Adipose tissue (tissue), 3 donors: ENCODE results near the gene RNF121. TPM values are rescaled to one million over a fixed set of nuclear protein-coding genes. Genes with fewer than 3 reads are reported as not detected.

Source experiments
- H3K27ac ChIP-seq: one replicate; pipeline ENCODE4 v1.5.1; 2013; ENCODE audit warnings: low read depth, low read length
- WGBS, 3 donors: extraction: QIAGEN DNeasy Blood & Tissue Kit; methylation state at CpG; one replicate each; pipeline ENCODE4 v1.1.7; 2013; 5-methylcytosine and 5-hydroxymethylcytosine counted together
- polyA plus RNA-seq, 3 donors: library from polyadenylated mRNA; stranded (reverse); fragments of 200-250 nt; gene quantifications; one replicate each; pipeline ENCODE4 v1.2.3, GENCODE V29; 2013
- donor health status: healthy with polysubstance abuse.
- donor health status: Bipolar disorder and iron deficiency.
- donor health status: healthy.

The RNF121 gene
- polyA plus RNA-seq, 3 donors: 7.5 to 21.8 (median 18.4) TPM

DNA sequence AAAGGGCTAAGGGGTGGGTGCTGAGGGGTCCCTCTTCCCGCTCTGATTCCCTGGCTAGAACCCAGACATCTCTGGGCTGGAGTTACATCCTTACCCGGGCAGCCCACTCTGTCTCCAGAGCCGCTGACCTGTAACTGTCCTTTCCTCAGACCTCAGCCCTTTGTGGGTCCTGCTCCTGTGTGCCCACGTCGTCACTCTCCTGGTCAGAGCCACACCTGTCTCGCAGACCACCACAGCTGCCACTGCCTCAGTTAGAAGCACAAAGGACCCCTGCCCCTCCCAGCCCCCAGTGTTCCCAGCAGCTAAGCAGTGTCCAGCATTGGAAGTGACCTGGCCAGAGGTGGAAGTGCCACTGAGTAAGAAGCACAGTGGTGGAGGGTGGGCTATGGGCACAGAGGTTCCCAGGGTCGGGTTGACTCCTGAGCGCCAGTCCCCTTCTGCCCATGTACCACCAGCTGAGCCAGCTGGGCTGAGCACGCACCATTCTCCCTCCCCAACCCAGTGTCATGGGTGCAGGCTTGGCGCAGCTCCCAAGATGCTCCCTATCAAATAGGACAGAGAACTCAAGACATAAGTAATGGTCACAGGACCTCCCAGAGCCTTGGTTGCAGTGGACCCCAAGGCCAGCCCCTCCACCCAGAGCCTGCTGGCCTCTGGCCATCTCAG lies 71.5 kb downstream of the RNF121 start:
- 89 to 92% (median 90%) methylated on average over 10 of the region's 10 CpGs for whole genome bisulfite sequencing, 3 donors
- no peak overlapping the region for H3K27ac ChIP-seq

- no peak overlapping the region for H3K27ac ChIP-seq
- WGBS, 3 donors: 65 to 90% (median 87%) methylated on average over 11 of the region's 11 CpGs
These were observed 72.4 kb downstream of the RNF121 start for GRCh38 chr11:72001285-72001684.

DNA sequence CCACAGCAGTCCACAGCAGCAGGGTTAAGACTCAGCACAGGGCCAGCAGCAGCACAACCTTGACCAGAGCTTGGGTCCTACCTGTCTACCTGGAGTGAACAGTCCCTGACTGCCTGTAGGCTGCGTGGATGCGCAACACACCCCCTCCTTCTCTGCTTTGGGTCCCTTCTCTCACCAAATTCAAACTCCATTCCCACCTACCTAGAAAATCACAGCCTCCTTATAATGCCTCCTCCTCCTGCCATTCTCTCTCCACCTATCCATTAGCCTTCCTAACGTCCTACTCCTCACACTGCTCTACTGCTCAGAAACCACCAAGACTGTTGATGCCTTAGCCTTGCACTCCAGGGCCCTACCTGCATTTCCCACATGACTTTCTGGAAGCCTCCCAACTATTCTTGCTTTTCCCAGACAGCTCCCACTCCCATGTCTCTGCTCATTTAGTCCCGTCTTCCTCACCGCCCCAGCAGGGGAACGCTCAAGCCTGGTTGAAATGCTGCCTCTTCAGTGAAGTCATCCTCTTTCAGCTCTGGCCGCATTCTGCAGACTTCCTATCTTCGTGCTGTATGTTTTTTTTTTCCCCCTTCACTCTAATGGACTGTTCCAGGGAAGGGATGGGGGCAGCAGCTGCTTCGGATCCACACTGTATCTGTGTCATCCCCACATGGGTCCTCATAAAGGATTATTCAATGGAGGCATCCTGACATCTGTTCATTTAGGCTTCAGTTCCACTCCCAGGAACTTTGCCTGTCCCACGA lies 73.2 kb downstream of the RNF121 start:
- H3K27ac ChIP-seq: no peak overlapping the region
- WGBS, 3 donors: 67 to 69% (median 67%) methylated on average over 10 of the region's 10 CpGs

GRCh38 chr11:72002841-72003775 lies 74.3 kb downstream of the RNF121 start:
- no peak overlapping the region for H3K27ac ChIP-seq
- WGBS, 3 donors: 81 to 88% (median 84%) methylated on average over 12 of the region's 12 CpGs

- no peak overlapping the region for H3K27ac ChIP-seq
- WGBS, 3 donors: 91 to 95% (median 94%) methylated on average over 13 to 20 of the region's 20 CpGs
These were observed 74.9 kb downstream of the RNF121 start for GRCh38 chr11:72003776-72004171.

DNA sequence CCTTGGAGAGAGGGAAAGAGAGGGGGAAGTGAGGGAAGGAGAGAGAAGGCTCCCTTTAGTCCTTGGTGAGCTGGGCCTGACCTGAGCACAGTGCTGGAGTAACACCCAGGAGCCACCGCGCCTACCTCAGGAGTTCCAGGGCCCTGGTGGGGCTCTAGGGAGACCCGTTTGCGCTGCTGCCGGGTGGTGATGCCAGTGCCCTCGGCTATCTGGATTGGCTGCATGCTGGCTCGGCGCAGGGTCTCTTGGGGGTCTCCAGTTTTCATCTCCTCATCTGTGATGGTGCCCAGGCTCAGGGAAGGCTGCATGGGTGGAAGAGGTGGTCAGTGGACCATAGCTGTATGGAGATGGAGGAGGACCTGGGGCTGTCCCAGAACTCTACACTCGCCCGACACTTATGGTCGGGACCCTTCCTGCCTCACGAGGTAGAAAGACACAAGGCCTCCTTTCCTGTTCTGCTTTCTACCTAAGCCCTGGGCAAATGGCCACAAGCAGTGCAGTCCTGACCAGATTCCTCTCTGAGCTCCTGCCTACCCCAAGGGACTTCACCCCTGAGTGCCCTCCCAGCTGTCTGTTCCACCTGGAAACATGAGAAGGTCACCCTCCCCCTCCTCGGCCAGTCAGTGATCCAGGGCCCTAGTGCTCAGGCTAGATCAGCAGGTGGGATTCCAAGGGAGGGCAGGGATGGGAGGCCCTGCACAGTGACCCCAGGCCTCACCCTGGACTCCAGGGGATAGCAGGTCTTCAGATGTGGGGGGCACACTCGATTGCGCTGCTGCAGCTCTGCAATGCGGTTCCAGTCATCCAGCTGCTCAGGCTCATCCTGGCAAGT lies 75.9 kb downstream of the RNF121 start:
- H3K27ac ChIP-seq: no peak overlapping the region
- WGBS, 3 donors: 86 to 92% (median 89%) methylated on average over 16 of the region's 16 CpGs

GRCh38 chr11:72005347-72006260 lies 76.8 kb downstream of the RNF121 start:
- 80 to 88% (median 82%) methylated on average over 20 of the region's 20 CpGs for WGBS, 3 donors

DNA sequence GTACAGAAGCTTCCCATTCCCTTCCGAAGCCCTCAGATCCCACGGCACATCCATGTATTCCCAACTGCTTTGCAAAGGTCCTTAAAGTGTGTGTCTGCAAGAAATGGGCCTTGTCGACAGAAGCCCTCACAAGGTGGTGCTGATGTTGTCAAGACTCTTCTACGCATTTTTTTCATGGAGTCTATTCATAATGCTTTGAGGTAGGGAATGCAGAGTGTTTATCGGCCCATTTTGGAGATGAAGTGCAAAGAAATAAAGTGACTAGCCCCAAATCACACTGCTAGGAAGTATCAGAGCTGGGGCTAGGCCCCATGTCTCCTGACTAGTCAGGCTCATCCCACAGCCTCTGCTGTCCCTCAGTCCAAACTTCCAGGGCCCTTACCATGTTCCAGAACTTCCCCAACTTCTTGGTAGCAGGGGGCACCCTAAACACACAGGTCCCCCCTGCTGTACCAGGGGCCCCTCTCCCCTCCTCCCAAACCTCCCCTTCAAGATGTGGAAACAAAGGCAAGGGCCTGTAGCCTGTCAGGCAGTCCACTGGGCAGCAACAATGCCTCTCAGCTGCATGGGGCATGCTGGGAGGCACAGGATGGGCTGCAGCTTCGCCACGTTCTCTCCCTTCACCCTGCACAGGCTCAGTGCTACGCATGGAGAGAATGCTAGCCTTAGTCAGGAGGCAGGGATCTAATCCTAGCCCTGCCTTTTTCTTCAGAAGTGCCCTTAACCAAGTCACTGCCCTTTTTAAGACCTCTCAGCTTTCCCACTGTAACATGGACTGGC lies 77.7 kb downstream of the RNF121 start:
- H3K27ac ChIP-seq: no peak overlapping the region
- 86 to 89% (median 88%) methylated on average over 8 of the region's 8 CpGs for WGBS, 3 donors

More at GRCh38 chr11:72005347-72006260, 76.8 kb downstream of the RNF121 start:
- no peak overlapping the region for H3K27ac ChIP-seq

GRCh38 chr11:72007089-72007476 lies 78.2 kb downstream of the RNF121 start:
- no peak overlapping the region for H3K27ac ChIP-seq

DNA sequence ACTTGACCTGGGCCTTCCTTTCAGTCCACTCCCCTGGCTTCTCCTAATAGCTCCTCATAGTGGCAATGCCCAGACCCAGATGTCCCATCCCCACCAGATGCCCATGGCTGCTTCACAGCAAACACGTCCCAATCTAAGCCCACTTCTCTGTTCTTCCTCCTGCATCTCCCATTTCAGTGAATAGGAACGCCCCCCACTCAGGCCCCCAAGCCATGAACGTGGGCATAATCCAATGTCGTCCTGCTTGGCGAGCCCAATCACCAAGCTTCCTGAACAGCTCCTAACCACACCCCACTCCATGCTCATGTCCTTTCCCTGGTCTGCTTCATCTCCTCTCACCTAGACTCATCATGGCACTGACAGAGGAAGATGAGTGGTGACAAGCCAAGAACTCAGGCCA lies 78.7 kb downstream of the RNF121 start:
- H3K27ac ChIP-seq: no peak overlapping the region
- 84 to 85% (median 85%) methylated on average over 5 of the region's 5 CpGs for WGBS, 3 donors

More at GRCh38 chr11:72007089-72007476, 78.2 kb downstream of the RNF121 start:
- WGBS, 3 donors: 83 to 89% (median 88%) methylated on average over 15 of the region's 15 CpGs

DNA sequence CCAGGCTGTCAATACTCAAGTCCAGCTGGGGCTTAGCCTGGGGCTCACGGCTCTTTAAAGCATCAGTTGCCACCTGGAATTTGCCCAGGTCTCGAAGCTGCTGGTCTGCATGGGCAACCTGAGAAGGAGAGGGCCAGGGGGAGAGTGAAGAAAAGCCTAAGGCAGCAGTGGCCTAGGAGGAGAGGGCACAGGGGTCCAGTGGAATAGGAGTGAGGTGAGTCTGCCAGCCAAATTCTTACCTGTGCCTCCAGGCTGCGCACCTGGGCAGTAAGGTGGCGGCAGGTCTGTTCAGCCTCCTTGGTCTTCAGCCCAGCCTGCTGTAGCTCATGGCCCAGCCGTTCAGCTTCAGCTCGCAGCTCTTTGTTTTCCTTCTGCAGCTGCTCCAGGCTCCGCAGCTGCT lies 79.9 kb downstream of the RNF121 start:
- WGBS, 3 donors: 84 to 91% (median 90%) methylated on average over 7 of the region's 7 CpGs

DNA sequence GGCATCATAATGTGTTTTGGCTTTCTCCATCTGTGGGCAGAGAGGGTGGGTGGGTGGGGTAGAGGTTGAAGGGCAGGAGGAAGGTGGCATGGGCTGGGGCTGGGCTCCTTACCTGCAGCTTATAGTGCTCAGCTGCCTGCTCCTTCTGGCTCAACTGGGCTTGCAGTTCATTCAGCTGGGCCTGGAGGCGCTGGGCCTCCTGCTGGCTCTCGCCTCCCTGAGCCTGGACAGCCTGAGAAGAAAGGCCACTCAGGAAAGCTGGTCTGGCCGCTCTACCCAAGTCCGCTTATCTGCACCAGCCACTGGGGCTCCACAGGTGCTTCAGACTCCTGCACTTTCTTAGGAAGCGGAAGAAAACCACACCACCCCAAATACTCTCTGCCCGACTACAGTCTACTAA lies 80.3 kb downstream of the RNF121 start:
- WGBS, 3 donors: 94 to 96% (median 95%) methylated on average over 6 of the region's 6 CpGs
- H3K27ac ChIP-seq: no peak overlapping the region

More for the DNA sequence above, 79.9 kb downstream of the RNF121 start:
- H3K27ac ChIP-seq: no peak overlapping the region

GRCh38 chr11:72010529-72011233 lies 81.8 kb downstream of the RNF121 start:
- no peak overlapping the region for H3K27ac ChIP-seq
- WGBS, 3 donors: 85 to 88% (median 87%) methylated on average over 10 of the region's 10 CpGs

DNA sequence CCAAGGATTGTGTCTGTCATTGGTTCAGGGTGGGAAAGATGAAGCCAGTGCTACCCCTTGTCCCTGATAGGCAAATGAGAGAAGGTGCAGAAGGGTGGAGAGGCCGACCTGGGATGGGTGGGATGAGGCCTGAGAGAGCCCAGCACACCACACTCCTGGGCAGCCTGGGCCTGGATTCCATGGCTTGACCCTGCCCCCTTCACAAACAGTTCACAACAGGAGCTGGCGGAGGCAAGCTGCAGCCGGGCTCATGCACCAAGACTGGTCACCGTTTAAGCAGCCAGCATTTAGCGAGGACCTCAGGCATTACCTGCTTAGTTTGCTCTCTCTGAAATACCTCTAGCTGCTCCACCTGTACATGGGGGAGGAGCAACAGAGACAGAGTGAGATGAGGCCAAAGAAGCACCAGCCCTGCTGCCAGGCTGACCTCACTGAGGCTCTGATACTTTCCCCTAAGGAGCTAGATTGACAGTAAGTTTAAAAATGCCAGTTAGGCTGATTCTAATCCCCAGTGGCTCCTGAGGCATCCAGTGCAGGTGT lies 83.3 kb downstream of the RNF121 start:
- no peak overlapping the region for H3K27ac ChIP-seq
- 74 to 83% (median 82%) methylated on average over 5 of the region's 5 CpGs for WGBS, 3 donors

DNA sequence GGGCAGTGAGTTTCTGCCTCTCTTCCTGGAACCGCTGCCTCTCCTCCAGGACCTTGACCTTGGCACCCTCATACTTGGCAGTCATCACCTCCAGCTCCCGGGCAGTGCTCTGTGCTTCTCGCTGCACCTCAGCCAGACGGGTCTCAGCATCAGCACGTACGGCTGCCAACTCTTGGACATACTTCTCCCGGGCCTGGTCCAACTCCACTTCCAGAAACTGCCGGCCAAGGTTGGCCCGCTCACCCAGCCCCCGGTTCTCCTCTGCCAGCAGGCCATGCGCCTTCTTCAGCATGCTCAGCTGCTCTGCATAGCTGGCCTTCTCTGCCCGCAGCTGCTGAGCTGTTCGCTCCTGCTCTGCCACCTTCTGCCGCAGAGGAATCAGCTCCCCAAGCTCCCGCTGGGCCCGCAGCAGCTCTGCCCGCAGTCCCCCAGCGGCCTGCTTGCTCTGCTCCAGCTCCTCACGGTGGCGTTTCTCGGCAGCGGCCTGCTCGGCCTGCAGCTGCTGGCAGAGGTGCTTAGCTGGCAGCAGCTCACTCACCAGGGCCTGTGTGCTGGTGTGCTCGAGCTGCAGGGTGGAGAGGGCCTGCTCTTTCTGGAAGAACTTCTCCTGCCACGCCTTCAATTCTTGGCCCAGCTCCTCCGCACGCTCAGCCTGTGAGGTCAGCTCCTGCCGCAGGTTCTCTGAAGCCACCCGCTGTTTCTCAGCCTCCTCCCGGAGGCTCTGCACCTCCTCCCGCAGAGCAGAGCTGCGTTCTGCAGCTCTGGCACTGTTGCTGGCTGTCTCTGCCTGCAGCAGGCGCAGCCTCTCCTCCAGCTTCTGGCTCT lies 84.3 kb downstream of the RNF121 start:
- 49 to 71% (median 54%) methylated on average over 32 to 33 of the region's 33 CpGs for WGBS, 3 donors
- no peak overlapping the region for H3K27ac ChIP-seq
